Ramos (cell line): ENCODE results near the gene C4BPB.

Experiments
- in situ Hi-C: fragments of 300-500 bp; cut with MboI; formaldehyde crosslinking; loops from one replicate; pipeline ENCODE4 v1.14.3; 2022; ENCODE audit warnings: low sequenced_read_pairs; ENCODE audit not compliant: unreplicated experiment

Gene C4BPB

DNA sequence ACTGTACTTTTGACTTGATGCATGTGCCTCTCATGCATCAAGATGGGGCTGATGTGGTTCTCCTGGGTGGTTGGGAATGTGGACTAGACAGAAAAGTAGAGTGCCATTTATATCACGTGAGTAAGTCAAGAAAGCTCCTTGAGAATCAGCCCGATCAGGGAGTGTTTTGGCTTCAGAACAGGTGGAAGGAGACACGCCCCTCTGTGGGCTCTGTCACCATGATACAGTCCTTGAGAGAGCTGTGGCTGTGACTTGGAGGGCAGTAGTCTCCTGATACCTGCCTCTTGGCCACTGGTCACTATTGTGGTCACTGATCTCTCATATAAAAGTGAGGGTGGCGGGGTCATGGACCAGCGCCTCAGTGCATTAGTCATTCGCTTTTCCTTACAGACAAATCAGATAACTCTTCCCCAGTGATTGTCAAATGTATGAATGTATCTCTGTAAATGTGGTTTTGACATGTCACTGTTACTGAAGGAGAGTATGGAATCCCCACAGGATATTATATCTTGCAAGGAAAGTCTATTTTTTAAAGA, 8.9 kb upstream of the C4BPB start:
- in situ Hi-C loops: loop anchor here (25.0 kb wide), 1 partner anchor 408 kb away; the partner anchor contains the start of gene CR1

DNA sequence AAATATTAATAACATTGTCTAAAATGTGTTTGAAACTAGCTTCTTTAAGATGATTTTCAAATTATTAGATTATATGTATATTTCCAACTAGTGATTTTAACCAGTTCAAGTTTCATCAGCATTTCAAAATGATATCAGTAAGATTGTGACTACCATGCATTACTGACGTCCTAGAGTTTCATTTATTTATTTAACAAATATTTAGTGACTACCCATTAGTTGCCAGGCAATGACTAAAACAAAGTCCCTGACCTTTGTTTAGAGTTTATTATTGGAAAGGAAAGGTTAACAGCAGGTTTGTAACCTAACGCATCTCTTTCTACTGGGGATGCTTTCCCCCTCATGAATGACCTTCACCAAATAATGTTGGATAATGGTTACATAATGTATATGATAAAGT, 7.6 kb upstream of the C4BPB start:
- in situ Hi-C loops: loop anchor here (25.0 kb wide), 1 partner anchor 406 kb away; the partner anchor contains the start of gene CR1

DNA sequence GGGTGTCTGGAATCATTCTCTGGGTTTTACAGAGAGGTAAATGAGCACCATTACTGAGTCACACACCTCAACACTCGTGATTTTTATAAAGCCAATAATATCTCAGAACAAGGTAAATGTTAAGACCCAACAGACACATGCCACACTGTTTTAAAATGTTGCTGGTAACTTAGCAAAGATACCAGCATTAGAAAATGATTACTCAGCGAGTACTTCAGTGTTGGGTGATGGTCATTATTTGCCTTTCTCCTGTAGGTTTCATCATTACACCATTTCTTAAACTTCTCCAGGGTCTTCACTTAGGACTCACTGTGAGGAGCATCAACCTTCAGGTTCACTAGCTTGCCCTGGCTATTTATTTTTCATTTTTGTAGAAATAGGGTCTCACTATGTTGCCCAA, 6.9 kb upstream of the C4BPB start:
- in situ Hi-C loops: loop anchor here (25.0 kb wide), 1 partner anchor 405 kb away; the partner anchor contains the start of gene CR1

DNA sequence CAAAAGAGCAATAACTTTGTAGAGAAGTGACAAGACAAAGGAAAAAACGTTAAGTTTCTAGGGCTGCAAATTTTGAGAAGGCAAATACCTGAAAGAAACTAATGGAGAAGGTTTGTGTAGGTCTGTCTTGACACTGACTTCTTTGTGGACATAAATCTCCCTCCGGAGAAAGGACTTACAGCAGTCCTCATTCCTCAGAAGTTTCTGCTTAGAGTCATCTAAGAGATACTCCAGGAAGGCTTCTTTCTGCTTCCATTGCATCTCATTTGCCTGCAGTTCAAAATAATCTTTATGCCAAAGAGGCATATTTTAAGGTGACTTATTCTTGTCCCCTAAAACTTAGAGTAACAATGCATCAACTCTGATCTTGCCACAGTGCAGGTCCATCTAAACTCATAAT, 4.4 kb upstream of the C4BPB start:
- in situ Hi-C loops: loop anchor here (25.0 kb wide), 1 partner anchor 403 kb away; the partner anchor contains the start of gene CR1

DNA sequence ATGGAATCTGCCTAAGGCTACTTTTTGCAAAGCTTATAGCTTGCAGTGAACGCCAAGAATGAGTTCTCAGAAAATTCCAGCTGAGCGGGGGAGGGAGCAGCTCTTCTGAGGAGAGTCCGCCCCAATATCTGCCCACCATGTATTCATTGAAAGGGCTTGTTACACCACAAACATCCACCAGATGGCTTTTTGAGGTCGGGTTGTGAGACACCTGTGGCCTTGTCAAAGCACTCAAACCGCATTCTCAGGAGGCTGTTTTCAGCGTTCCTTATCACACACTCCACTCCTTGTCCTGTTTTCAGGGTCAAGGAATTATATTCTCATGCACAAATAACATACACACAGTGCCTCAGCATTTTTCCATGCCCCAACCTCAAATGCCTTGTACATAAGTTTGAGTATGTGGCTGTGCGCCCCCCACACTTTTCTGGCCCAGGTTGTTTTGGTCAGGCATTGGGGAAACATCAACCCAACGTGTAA, 3.9 kb upstream of the C4BPB start:
- in situ Hi-C loops: loop anchor here (5.0 to 25.0 kb wide), 2 partner anchors 323 to 403 kb away; partner anchors contain the start of gene CR1

DNA sequence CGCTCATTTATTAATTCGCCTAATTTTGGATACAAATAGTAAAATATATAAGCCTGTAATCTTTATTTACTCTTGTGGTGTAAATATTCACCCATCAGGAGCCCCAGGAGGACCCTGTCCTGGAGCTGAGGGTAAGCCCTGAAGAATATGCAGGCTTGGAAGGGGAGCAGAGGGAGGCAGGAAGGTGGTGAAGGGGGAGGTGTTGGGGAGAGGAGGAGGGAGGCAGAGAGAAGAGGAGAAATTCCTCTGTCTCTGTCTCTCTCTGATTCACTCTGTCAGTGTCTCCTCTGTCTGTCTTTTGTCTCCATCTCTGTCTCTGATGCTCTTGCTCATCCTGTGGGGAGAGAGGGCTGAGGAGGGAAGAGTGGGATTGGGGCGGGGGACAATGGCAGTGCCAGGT, 2.8 kb upstream of the C4BPB start:
- in situ Hi-C loops: loop anchor here (5.0 to 25.0 kb wide), 2 partner anchors 321 to 401 kb away; partner anchors contain the start of gene CR1

DNA sequence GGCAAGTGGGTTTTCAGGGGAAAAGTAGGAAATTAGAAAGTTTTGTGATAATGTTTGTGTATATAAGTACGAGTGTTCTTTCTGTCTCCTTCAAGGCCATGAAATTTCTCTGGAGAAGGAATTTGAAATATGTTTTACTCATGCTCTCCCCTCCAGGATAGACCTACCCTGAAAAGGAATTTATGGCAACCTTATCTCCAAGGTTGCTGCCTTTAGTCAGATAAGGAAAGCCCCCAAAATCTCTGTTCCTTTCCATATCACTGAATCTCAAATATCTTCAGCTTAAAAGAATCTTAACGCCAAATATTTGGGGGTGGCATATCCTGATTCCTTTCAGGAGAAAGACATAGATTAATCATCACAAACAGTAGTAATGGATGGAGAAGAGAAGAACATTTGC, 499 bp upstream of the C4BPB start:
- in situ Hi-C loops: loop anchor here (5.0 to 25.0 kb wide), 2 partner anchors 319 to 399 kb away; partner anchors contain the start of gene CR1

DNA sequence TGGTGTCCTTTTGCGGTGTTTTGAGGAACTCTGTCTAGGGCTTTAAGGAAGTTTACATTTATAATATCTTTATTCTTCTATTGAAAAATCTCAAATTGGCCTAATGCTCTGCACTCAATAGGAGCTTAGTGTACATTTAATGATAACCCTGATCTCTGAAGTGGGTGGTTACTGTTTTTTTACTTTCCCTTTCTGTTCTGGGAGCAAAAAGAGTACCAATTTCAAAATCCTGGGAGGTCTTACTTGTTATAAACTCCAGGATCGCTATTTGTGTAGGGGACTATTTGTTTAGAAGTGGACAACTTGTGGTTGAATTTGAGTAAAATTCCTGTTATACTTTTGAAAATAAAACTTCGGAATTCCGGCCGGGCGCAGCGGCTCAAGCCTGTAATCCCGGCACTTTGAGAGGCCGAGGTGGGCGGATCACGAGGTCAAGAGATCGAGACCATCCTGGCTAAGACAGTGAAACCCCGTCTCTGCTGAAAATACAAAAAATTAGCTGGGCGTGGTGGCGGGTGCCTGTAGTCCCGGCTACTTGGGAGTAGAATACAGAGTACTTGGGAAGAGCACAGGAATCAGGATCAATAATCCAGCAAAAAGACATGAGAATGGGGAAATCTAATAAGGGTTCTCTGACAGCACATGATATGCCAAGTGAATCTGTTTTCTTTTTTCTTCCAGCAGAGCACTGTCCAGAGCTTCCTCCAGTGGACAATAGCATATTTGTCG, 1.1 kb downstream of the C4BPB start:
- in situ Hi-C loops: loop anchor here (5.0 to 25.0 kb wide), 2 partner anchors 318 to 398 kb away; partner anchors contain the start of gene CR1

DNA sequence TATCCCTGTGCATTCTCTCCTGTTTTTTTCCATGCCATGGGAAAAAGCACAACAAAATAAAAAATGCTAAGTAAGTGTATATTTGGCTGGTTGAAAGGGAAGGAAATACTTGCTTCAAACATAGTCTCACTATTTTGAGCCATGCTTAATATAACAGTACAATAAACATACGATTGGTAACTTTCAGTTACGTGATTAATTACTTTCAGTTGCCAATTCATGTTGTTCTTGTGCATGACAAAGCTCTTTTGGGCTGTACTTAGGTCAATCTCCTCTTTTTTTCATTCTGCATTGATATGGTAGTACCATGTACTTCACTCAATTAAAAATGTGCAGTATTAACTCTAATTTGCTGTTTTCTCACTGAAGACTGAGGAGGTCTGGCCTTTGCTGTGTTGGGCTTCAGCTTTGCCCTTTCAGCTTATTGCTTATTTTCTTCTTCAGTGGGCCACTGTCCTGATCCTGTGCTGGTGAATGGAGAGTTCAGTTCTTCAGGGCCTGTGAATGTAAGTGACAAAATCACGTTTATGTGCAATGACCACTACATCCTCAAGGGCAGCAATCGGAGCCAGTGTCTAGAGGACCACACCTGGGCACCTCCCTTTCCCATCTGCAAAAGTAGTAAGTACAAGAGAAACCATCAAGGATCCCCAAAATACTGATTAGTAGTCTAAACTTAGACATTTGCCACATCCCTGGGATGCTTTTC, 2.7 kb downstream of the C4BPB start:
- in situ Hi-C loops: loop anchor here (25.0 kb wide), 1 partner anchor 396 kb away; the partner anchor contains the start of gene CR1

DNA sequence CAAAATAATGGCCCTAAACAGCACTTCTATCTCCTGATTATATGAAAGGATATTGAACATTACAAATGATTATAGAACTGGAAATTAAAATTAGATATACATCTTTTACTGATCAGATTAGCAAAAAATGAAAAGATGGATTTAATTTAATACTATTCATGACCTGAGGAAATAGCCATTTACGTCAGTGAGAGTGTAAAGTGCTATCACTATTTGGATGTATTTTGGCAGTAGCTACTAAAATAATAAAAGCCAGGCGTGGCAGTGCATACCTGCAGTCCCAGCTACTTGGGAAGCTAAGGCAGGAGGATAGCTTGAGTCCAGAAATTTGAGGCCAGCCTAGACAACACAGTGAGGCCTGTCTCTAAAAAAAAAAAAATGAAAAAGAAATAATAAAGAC, 5.3 kb downstream of the C4BPB start:
- in situ Hi-C loops: loop anchor here (25.0 kb wide), 1 partner anchor 393 kb away; the partner anchor contains the start of gene CR1

DNA sequence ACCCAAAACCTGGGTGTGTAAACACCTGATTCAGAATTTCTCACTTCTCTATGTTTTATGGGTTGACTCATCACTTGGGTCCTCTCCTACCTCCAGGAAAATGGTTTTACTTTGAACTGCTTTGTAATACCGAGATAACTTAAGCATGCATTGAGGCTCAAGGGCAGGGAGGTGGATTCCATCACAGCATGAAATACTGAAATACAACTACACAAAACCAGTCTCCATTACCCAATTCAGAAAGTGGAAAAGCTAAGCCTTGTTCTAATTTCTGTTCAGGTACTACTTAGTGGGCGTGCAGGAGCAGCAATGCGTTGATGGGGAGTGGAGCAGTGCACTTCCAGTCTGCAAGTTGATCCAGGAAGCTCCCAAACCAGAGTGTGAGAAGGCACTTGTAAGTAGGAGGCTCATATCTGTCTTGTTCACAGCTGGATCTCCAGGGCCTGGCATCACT, 9.2 kb downstream of the C4BPB start:
- in situ Hi-C loops: loop anchor here (25.0 kb wide), 1 partner anchor 389 kb away; the partner anchor contains the start of gene CR1

DNA sequence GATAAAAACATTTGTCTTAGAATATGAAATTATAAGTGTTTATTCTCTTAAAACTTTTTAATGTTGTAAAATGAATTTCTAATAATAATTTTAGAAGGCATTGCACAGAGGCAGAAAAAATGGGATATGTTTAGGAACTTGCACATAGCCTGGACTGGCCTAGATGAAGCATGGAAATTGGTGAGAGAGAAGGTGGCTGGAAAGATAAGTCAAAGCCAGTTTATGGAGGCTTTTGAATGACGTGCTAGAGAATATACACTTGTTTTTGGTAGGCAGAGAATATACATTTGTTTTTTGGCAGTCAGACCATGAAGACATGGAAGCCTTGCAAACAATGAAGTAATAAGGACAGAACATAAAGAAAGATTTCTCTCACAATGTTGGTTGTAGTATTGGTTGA, 13.1 kb downstream of the C4BPB start:
- in situ Hi-C loops: no loop called here

DNA sequence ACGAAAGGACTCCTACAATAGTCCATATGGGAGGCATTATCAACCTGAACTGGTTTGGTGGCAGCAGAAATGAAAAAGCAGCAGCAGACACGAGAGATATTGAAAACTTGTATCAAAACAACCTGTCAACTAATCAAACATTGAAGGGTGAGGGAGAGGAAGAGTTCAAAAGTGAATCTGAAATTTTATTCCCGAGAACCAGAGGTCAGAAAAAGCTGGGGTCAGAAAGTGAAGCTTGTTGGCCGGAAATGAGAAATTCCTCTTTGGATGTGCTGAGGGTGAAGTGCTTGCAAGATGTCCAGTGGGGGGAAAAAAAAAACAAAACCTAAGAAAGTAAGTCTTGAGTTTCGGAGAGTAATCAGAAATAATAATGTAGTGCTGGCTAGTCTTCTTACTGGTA, 13.5 kb downstream of the C4BPB start:
- in situ Hi-C loops: no loop called here

DNA sequence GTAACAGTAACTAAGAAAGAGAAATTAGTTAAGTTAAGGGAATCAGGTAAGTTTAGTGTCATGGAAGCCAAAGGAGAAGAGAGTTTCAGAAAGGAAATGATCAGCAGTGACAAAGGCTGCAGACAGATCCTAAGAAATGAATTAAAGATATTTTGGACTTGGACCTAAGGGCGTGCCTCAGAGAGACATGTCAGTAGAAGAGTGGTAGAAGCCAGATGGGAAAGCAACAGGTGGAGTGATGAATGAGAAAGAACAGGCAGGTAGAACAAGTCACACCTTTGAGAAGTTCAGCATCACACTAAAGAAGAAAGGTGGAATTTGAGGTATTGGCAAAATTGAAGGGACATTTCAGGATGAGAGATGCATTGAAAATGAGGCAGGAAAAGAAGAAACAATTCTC, 14.0 kb downstream of the C4BPB start:
- in situ Hi-C loops: no loop called here

DNA sequence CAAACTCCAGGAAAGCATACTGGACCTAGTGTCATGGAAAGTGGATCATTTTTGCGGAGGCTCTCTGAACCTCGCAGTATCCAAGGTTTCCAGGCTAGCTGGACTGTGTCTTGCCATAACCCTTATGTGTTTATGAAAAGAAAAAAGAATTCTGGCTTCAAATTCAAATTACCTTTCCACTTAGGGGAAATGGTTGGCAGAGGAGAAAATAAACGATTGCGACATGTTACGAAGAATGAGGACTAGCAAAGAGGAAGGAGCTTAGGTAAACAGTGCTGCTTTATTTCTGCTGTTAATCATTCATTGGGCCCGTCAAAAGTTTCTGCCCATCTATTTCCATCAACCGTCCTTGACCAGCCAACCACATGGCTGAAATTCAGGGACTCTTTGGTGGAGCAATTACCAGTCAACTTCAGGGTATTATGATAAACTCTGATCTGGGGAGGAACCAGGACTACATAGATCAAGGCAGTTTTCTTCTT, 15.3 kb downstream of the C4BPB start, which contains the start of gene C4BPA:
C4BPA (plus strand) TSS at position 342 of the 482 bp plus-strand sequence. CDS start 8,793 bp downstream, outside the sequence.
- in situ Hi-C loops: no loop called here

DNA sequence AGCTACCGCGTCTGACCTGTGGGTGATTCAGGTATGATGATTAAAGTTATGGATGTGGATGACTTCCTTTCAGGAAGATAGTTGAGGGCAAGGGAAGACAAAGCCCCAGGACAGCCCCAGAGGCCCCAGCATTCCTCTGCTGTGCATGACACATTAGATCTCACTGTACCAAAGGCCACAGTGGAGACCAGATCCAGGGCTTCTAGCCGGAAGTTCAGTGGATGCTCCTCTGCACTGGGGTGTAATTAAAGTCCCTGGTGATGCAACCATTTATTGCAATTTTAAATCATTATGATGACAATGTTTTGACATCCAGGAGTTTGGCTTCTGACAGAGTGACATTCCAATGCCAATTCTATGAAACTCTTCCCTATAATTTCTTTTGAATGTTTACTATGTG, 20.3 kb downstream of the C4BPB start:
- in situ Hi-C loops: no loop called here

DNA sequence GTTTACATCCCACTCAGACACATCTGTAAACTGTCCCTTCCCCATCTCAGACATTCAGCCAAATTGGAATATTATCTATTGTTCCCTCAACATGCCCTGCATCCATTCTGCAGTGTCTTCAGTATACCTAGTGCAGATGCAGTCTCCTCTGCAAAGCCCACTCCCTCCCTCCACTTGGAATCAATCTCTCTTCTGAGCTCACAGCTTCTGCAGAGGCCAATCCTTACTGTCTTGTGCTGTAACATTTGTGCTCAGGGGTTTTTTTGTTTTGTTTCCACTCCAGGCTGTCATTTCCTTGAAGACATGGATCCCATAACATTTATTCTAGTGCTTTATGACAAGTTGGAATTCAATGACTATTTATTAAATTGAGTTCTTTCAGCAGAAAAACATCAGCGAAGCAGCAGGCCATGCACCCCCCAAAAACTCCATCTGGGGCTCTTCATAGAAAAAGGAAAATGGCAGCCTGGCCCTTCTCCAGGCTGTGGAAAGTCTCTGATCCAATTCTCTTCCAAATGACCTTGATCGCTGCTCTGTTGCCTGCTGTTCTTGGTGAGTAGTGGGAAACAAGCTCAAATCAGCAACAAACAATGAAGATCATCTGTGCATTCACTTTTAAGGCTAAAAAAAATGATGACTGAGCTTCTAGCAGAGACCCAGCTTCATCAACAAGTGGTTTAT, 24.1 kb downstream of the C4BPB start:
- in situ Hi-C loops: no loop called here

DNA sequence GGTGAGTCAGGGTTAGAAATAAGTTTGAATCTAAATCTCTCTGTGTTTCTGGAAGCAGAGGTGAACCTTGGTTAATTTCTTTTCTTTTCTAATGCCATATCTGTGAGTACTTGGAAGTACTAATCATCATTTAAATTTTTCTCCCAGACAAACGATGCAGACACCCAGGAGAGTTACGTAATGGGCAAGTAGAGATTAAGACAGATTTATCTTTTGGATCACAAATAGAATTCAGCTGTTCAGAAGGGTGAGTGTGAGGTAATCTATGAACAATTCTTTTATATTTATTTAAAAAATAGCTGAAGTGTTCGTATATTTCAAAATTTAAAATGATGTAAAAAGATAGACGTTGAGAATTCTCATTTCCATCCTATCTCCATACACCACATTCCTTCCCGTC, 26.6 kb downstream of the C4BPB start:
- in situ Hi-C loops: no loop called here

DNA sequence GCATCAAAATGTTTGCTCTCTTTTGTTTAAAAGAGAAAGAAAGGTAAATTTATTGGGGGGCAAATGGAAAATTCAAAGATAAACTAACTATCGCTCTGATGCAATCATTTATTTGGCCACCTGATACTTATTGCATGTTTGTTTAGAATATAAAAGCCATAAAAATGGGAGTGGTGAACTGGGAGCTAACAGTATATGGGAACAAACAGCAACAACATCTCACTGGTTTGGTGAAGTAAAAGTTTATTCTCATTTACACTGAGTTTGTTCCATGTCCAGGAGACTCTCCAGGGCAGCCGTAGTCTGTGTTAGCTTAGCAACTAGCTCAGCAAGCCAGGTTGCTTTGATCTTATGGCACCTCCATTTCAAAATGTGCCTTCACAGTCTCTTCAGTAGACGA, 35.7 kb downstream of the C4BPB start:
- in situ Hi-C loops: no loop called here
